Measurements from ENCODE around the gene HINT1. TPM values are rescaled to one million over a fixed set of nuclear protein-coding genes. Genes with fewer than 3 reads are reported as not detected.

HINT1 gene
- total and polyA plus RNA-seq, 2 experiments from 2014 or later: 268 to 463 TPM

DNA sequence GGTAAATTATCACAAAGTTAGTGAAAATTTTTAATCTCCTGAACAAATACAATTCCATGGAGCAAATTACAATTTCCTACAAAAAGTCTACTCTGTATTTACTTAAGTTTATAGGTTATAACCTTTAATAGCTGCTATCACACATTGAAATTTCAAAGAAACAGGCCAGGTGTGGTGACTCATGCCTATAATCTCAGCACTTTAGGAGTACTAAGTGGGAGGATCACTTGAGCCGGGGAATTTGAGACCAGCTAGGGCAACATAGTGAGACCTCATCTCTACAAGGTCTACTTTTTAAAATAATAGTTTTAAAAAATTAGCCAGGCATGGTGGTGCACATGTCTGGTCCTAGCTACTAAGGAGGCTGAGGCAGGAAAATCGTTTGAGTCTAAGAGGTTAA is 50.3 kb downstream of the HINT1 start:
- DNase-seq (ENCODE audit: low spot score): peak; percentile 28
- WGBS (ENCODE audit: low lambda C conversion rate, missing lambda C conversion rate): 55% methylated on average over 2 of the region's 2 CpGs

DNA sequence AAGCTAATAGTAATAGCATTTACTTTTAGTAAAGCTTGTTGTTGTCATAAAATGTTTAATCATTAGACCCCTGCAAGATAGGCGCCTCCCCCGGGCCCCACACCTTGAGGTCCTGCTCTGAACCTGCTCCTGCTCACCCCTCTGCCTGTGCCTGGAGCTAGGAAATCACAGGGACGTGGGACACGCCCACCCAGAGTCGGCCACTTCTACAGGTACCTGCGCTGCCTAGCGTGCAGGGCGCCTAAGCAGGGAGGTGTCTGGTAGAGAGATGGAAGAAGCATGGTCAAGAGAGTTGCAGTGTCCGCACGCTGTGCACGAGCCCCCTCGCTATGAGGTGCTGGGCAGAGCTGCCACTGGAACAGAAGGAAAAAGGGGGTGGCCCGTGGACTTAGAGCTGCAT is 52.6 kb downstream of the HINT1 start:
- Histone ChIP-seq H3K36me3 (replicated peaks; ENCODE audit: insufficient read depth, low read depth) (no peaks in the 10 kb centered on the region), H3K79me2 (no peaks in the 10 kb centered on the region), H3K9me3 (ENCODE audit: low read depth) (no peaks in the 10 kb centered on the region), H4K20me1 (ENCODE audit: insufficient read depth, poor library complexity, severe bottlenecking) (no peaks in the 10 kb centered on the region), H2AFZ (no peak overlapping the region), H3K27me3 (no peaks in the 10 kb centered on the region), H3K4me1 (ENCODE audit: insufficient read depth) (no peaks in the 10 kb centered on the region), H3K9me2 (replicated peaks; ENCODE audit: insufficient read depth) (no peaks in the 10 kb centered on the region), H3K4me2 (no peak overlapping the region), H3K4me3 (no peak overlapping the region), H3K27ac (no peak overlapping the region)
- WGBS (ENCODE audit: low lambda C conversion rate, missing lambda C conversion rate): 93% methylated on average over 13 of the region's 13 CpGs
- no peak for DNase-seq (ENCODE audit: low spot score)
- no peak for TF ChIP-seq EZH2phosphoT487 (IDR thresholded peaks at IDR 0.05; ENCODE audit: low read depth, severe bottlenecking, unreplicated experiment)
- no peak for TF ChIP-seq EZH2 (IDR thresholded peaks at IDR 0.05; ENCODE audit: borderline replicate concordance)
- TF ChIP-seq, protein P1, sequence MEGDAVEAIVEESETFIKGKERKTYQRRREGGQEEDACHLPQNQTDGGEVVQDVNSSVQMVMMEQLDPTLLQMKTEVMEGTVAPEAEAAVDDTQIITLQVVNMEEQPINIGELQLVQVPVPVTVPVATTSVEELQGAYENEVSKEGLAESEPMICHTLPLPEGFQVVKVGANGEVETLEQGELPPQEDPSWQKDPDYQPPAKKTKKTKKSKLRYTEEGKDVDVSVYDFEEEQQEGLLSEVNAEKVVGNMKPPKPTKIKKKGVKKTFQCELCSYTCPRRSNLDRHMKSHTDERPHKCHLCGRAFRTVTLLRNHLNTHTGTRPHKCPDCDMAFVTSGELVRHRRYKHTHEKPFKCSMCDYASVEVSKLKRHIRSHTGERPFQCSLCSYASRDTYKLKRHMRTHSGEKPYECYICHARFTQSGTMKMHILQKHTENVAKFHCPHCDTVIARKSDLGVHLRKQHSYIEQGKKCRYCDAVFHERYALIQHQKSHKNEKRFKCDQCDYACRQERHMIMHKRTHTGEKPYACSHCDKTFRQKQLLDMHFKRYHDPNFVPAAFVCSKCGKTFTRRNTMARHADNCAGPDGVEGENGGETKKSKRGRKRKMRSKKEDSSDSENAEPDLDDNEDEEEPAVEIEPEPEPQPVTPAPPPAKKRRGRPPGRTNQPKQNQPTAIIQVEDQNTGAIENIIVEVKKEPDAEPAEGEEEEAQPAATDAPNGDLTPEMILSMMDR (IDR thresholded peaks at IDR 0.05; ENCODE audit: poor library complexity): no peak

More for the DNA sequence above, 50.3 kb downstream of the HINT1 start:
- no peaks in the 10 kb centered on the region for H4K20me1 ChIP-seq (ENCODE audit: insufficient read depth, poor library complexity, severe bottlenecking)
- no peak for TF ChIP-seq EZH2 (IDR thresholded peaks at IDR 0.05; ENCODE audit: borderline replicate concordance)
- TF ChIP-seq, protein P1 (IDR thresholded peaks at IDR 0.05; ENCODE audit: poor library complexity): no peak
- no peak for TF ChIP-seq EZH2phosphoT487 (IDR thresholded peaks at IDR 0.05; ENCODE audit: low read depth, severe bottlenecking, unreplicated experiment)
- H3K27ac ChIP-seq: no peak overlapping the region
- no peaks in the 10 kb centered on the region for H3K79me2 ChIP-seq
- H3K36me3 ChIP-seq (replicated peaks; ENCODE audit: insufficient read depth, low read depth): no peaks in the 10 kb centered on the region
- H3K4me1 ChIP-seq (ENCODE audit: insufficient read depth): no peaks in the 10 kb centered on the region
- H3K9me3 ChIP-seq (ENCODE audit: low read depth): no peaks in the 10 kb centered on the region
- no peaks in the 10 kb centered on the region for H3K9me2 ChIP-seq (replicated peaks; ENCODE audit: insufficient read depth)
- H3K4me3 ChIP-seq: no peak overlapping the region
- H2AFZ ChIP-seq: no peak overlapping the region
- H3K4me2 ChIP-seq: no peak overlapping the region
- H3K27me3 ChIP-seq: no peaks in the 10 kb centered on the region

DNA sequence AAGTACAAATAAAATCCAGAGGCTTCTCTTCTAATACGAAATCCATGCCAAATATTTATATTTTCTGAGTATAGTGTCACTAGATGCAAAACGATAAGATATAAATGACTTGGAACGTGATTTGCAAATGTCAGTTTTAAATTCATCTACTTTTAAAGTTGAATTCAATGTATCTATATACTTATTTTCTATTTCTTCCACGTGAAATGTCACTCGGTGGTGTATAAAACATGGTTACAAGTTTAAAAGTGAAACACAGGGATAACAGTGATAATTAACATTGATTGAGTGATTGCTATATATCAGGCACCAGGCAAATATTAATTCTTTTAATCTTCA is 54.8 kb downstream of the HINT1 start:
- H3K4me3 ChIP-seq: no peak overlapping the region
- no peaks in the 10 kb centered on the region for H3K27me3 ChIP-seq
- no peaks in the 10 kb centered on the region for H3K9me2 ChIP-seq (replicated peaks; ENCODE audit: insufficient read depth)
- H3K36me3 ChIP-seq (replicated peaks; ENCODE audit: insufficient read depth, low read depth): no peaks in the 10 kb centered on the region
- DNase-seq (ENCODE audit: low spot score): no peak
- H2AFZ ChIP-seq: no peak overlapping the region
- TF ChIP-seq, protein P1 (IDR thresholded peaks at IDR 0.05; ENCODE audit: poor library complexity): no peak
- TF ChIP-seq EZH2phosphoT487 (IDR thresholded peaks at IDR 0.05; ENCODE audit: low read depth, severe bottlenecking, unreplicated experiment): no peak
- no peak for TF ChIP-seq EZH2 (IDR thresholded peaks at IDR 0.05; ENCODE audit: borderline replicate concordance)
- no peaks in the 10 kb centered on the region for H3K79me2 ChIP-seq
- H3K4me1 ChIP-seq (ENCODE audit: insufficient read depth): no peaks in the 10 kb centered on the region
- H4K20me1 ChIP-seq (ENCODE audit: insufficient read depth, poor library complexity, severe bottlenecking): no peaks in the 10 kb centered on the region
- H3K9me3 ChIP-seq (ENCODE audit: low read depth): no peaks in the 10 kb centered on the region
- H3K27ac ChIP-seq: no peak overlapping the region
- no peak overlapping the region for H3K4me2 ChIP-seq
- 30% methylated on average over 5 of the region's 5 CpGs for WGBS (ENCODE audit: low lambda C conversion rate, missing lambda C conversion rate)

Data from hepatocyte (in vitro differentiated cells).